Measurements from ENCODE around the gene ADGRL3.
"Not testable (repeated sequence)": the region's sequence is repeated elsewhere in the genome, so short reads cannot be mapped to it uniquely, and the experiment has no call there.

The ADGRL3 gene

DNA sequence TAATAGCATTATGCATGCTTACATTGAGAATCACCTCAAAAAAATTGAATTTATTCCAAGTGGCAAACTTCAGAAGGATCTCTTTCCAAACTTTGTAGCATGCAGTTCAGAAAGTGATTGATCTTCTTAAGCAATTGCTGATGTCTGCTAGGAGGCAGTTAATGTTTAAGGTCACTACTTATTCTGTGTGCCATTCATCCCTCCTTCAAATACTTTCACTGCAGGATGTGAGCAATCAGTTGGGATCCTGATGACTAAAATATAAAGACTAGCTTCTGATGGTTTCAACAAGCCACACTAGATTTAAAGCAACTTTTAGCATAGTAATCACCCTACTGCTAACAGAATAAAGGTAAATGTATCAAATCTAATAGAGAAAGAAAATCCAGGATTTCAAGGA, 414.1 kb downstream of the ADGRL3 start:
- TF ChIP-seq, protein P1, sequence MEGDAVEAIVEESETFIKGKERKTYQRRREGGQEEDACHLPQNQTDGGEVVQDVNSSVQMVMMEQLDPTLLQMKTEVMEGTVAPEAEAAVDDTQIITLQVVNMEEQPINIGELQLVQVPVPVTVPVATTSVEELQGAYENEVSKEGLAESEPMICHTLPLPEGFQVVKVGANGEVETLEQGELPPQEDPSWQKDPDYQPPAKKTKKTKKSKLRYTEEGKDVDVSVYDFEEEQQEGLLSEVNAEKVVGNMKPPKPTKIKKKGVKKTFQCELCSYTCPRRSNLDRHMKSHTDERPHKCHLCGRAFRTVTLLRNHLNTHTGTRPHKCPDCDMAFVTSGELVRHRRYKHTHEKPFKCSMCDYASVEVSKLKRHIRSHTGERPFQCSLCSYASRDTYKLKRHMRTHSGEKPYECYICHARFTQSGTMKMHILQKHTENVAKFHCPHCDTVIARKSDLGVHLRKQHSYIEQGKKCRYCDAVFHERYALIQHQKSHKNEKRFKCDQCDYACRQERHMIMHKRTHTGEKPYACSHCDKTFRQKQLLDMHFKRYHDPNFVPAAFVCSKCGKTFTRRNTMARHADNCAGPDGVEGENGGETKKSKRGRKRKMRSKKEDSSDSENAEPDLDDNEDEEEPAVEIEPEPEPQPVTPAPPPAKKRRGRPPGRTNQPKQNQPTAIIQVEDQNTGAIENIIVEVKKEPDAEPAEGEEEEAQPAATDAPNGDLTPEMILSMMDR (IDR thresholded peaks at IDR 0.05; ENCODE audit: borderline replicate concordance, control extremely low read depth, extremely low read depth, insufficient read depth, missing control alignments): no peak
- in situ Hi-C loops (cut with MboI; ENCODE audit: low sequenced_read_pairs, unreplicated experiment): no loop called here
- DNase-seq (ENCODE audit: low spot score): no peak

DNA sequence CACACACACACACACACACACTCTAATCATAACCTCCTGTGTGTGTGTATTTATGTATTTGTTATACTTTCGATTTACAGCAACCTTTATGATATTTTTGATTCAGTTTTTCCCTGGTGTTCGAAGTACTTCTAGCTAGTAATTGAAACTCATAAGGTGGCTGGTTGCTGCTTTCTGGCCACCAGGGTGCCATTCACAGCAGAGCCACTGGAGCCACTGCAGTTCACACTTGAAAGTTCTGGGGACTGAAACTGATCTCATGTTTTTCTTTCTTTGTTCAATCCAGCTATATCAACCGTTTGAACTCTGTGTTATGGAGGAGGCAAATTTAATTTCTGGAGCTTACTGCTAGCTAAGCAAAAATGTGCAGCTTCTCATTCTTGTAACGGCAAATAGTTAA, 419.4 kb downstream of the ADGRL3 start:
- in situ Hi-C loops (cut with MboI; ENCODE audit: low sequenced_read_pairs, unreplicated experiment): no loop called here
- no peak for DNase-seq (ENCODE audit: low spot score)
- TF ChIP-seq, protein P1 (IDR thresholded peaks at IDR 0.05; ENCODE audit: borderline replicate concordance, control extremely low read depth, extremely low read depth, insufficient read depth, missing control alignments): no peak

DNA sequence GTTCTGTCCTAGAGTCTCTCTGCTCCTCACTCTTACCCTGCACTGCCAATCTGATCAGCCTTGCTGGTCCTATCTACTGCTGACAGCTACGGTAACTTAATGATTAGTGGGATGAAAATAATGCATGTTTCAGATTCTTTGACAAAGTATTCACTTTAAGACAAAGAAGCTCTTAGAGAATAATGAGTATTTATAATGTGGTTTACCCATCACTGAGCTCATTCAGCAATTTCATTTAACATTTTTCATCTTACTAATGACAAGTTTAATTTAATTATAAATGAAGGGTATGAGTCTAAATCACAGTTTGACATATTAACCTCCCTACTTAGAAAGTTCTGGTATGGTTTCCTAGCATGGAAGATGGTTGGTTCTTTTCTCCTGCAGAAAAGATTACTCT, 428.2 kb downstream of the ADGRL3 start:
- DNase-seq (ENCODE audit: low spot score): no peak
- TF ChIP-seq, protein P1 (IDR thresholded peaks at IDR 0.05; ENCODE audit: borderline replicate concordance, control extremely low read depth, extremely low read depth, insufficient read depth, missing control alignments): no peak
- in situ Hi-C loops (cut with MboI; ENCODE audit: low sequenced_read_pairs, unreplicated experiment): no loop called here

DNA sequence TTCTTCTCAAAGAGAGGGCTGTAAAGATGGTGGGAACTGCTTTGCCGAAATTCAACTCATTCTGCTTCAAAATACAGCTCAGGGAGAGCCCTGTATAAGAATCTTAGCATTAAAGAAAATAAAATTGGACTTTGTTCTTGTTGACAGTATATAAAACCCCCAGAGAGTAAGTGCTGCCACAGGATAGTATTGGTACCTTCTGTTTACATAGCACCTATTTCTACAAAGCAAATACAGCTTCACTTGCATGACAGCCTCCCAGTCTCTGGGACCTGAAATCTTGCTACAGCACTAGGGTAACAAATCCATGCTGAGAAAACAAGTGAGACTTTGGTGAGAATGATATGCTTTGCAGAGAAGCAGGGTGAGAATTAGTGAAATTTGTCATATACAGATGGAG, 428.6 kb downstream of the ADGRL3 start:
- DNase-seq (ENCODE audit: low spot score): no peak
- in situ Hi-C loops (cut with MboI; ENCODE audit: low sequenced_read_pairs, unreplicated experiment): no loop called here
- TF ChIP-seq, protein P1 (IDR thresholded peaks at IDR 0.05; ENCODE audit: borderline replicate concordance, control extremely low read depth, extremely low read depth, insufficient read depth, missing control alignments): no peak

DNA sequence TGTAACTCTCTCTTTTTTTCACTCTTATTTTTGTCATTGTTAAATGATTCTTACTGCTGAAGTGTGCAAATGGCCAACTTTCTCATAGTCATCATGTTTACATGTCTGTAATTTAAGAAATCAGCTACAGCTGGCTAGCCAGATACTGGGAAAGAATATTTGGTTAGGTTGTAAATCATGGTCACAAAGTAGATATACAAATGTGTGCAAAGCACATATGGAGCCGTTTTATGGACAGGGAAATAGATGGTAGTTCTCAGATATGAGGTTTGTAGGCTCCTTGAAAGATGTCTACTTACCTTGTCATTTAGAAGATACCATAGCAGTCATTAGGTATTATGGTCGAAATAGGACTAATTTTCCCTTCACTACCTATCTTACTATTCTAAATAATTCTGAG, 430.4 kb downstream of the ADGRL3 start:
- DNase-seq (ENCODE audit: low spot score): no peak
- in situ Hi-C loops (cut with MboI; ENCODE audit: low sequenced_read_pairs, unreplicated experiment): no loop called here
- TF ChIP-seq, protein P1 (IDR thresholded peaks at IDR 0.05; ENCODE audit: borderline replicate concordance, control extremely low read depth, extremely low read depth, insufficient read depth, missing control alignments): no peak

DNA sequence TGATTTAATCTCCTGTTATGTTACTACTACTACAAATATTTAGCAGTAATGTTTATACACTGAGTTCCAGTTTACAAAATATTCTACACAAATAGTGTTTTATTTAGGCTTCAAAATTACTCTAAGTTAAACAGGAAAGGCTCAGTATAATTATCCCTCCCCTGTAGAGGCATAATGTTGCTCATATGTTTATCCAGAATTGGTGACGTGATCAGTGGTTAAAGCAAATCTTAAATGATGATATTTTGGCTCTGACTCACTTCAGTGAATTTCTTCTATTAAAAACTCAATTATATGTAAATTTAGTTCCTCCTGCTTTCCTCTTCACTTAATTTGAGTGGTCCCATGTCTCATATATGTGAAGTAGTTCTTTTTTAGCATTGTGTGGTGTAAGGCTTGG, 438.5 kb downstream of the ADGRL3 start:
- DNase-seq (ENCODE audit: low spot score): no peak
- TF ChIP-seq, protein P1 (IDR thresholded peaks at IDR 0.05; ENCODE audit: borderline replicate concordance, control extremely low read depth, extremely low read depth, insufficient read depth, missing control alignments): no peak
- in situ Hi-C loops (cut with MboI; ENCODE audit: low sequenced_read_pairs, unreplicated experiment): no loop called here

DNA sequence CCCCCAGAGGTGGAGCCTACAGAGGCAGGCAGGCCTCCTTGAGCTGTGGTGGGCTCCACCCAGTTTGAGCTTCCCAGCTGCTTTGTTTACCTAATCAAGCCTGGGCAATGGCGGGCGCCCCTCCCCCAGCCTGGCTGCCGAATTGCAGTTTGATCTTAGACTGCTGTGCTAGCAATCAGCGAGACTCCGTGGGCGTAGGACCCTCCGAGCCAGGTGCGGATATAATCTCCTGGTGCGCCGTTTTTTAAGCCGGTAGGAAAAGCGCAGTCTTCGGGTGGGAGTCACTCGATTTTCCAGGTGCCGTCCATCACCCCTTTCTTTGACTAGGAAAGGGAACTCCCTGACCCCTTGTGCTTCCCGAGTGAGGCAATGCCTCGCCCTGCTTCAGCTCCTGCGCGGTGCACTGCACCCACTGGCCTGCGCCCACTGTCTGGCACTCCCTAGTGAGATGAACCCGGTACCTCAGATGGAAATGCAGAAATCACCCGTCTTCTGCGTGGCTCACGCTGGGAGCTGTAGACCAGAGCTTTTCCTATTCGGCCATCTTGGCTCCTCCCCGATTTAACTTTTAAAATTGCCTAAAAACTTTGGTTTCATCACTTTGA, 446.7 kb downstream of the ADGRL3 start:
- in situ Hi-C loops (cut with MboI; ENCODE audit: low sequenced_read_pairs, unreplicated experiment); DNase-seq (ENCODE audit: low spot score): not testable (repeated sequence)
